ENCODE results near the gene APOBEC3G. TPM values are rescaled to one million over a fixed set of nuclear protein-coding genes. Genes with fewer than 3 reads are reported as not detected.

APOBEC3G gene
- polyA plus RNA-seq, 1 of the 3 experiments (the other 2 are of a cell fraction) = not detected

DNA sequence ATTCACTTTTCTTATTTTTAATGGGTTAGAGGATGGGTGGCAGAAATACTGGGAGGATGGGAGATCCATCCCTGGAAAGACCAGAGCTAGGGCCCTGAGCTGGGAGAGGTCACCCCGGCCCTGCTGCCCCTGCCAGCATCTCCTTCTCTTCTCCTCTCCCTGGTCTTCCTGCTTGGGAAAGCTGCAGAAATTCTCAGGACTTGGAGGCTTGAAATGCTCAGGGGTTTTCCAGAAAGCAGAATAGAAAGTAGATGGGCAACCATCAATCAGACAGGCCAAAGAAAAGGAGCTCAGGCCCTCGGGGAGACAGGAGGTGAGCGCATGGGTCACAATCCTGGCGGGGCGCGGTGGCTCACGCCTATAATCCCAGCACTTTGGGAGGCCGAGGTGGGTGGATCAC lies 21.5 kb downstream of the APOBEC3G start:
- Histone ChIP-seq H3K4me3 (ENCODE audit: low read depth in 2 of 2, low read length in 1 of 2) (no peak overlapping the region), H3K27me3 (ENCODE audit: insufficient read depth) (no peaks in the 10 kb centered on the region), H3K79me2 (ENCODE audit: insufficient read depth) (no peaks in the 10 kb centered on the region), H3K9ac (no peak overlapping the region), H3K9me2 (no peaks in the 10 kb centered on the region), H3K27ac (ENCODE audit: low read depth in 2 of 2, low read length in 1 of 2) (no peak overlapping the region), H4K20me1 (ENCODE audit: insufficient read depth) (no peaks in the 10 kb centered on the region), H3F3A (replicated peaks; ENCODE audit: insufficient read depth) (no peaks in the 10 kb centered on the region), H3K9me3 (no peaks in the 10 kb centered on the region), H2AFZ (ENCODE audit: low read depth) (no peak overlapping the region), H3K36me3 (replicated peaks in 1 of 2; ENCODE audit: control insufficient read depth in 1 of 2, insufficient read depth in 2 of 2, low read length in 1 of 2) (no peaks in the 10 kb centered on the region), H3K4me1 (ENCODE audit: control insufficient read depth in 1 of 2, insufficient read depth in 2 of 2, low read depth in 1 of 2, low read length in 1 of 2) (no peaks in the 10 kb centered on the region; a peak in 1 of 4 replicates), H3K4me2 (no peak overlapping the region)
- no peak for TF ChIP-seq EP300 (IDR thresholded peaks at IDR 0.05; ENCODE audit: borderline replicate concordance in 1 of 2, low read depth in 1 of 2, low read length in 1 of 2)
- no peak for TF ChIP-seq TEAD4 (IDR thresholded peaks at IDR 0.05; ENCODE audit: borderline replicate concordance, insufficient read depth)
- ChIA-PET CTCF (interaction anchor here (0.7 kb wide), 1 partner anchor 888 kb away, joined by 3 read pairs; no protein-coding TSS in a partner anchor), POLR2A (no interaction called here)
- DNase-seq = no peak
- WGBS (ENCODE audit: low lambda C conversion rate) = 95% methylated on average over 6 of the region's 8 CpGs

DNA sequence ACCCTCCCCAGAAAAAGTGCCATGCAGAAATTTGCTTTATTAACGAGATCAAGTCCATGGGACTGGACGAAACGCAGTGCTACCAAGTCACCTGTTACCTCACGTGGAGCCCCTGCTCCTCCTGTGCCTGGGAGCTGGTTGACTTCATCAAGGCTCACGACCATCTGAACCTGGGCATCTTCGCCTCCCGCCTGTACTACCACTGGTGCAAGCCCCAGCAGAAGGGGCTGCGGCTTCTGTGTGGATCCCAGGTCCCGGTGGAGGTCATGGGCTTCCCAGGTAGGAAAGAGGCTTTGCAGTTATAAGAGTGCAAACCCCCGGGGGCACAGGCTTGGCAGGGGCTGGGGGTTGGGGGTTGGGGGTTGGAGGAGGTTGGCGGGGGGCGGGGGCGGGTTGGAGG lies 24.2 kb downstream of the APOBEC3G start:
- Histone ChIP-seq H3K9me2 (no peaks in the 10 kb centered on the region), H3K4me2 (no peak overlapping the region), H2AFZ (ENCODE audit: low read depth) (no peak overlapping the region), H3F3A (replicated peaks; ENCODE audit: insufficient read depth) (no peaks in the 10 kb centered on the region), H3K9me3 (no peaks in the 10 kb centered on the region), H3K36me3 (replicated peaks in 1 of 2; ENCODE audit: control insufficient read depth in 1 of 2, insufficient read depth in 2 of 2, low read length in 1 of 2) (no peaks in the 10 kb centered on the region), H3K27me3 (ENCODE audit: insufficient read depth) (no peaks in the 10 kb centered on the region), H3K9ac (no peak overlapping the region), H3K27ac (ENCODE audit: low read depth in 2 of 2, low read length in 1 of 2) (no peak overlapping the region), H3K79me2 (ENCODE audit: insufficient read depth) (no peaks in the 10 kb centered on the region), H4K20me1 (ENCODE audit: insufficient read depth) (no peaks in the 10 kb centered on the region), H3K4me1 (ENCODE audit: control insufficient read depth in 1 of 2, insufficient read depth in 2 of 2, low read depth in 1 of 2, low read length in 1 of 2) (no peaks in the 10 kb centered on the region; a peak in 1 of 4 replicates), H3K4me3 (ENCODE audit: low read depth in 2 of 2, low read length in 1 of 2) (no peak overlapping the region)
- ChIA-PET POLR2A (no interaction called here), CTCF (no interaction called here)
- no peak for DNase-seq
- TF ChIP-seq, protein P1, sequence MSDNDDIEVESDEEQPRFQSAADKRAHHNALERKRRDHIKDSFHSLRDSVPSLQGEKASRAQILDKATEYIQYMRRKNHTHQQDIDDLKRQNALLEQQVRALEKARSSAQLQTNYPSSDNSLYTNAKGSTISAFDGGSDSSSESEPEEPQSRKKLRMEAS (IDR thresholded peaks at IDR 0.05; ENCODE audit: low read depth) = no peak
- no peak for TF ChIP-seq RFX5 (IDR thresholded peaks at IDR 0.05; ENCODE audit: low read length)
- no peak for TF ChIP-seq FOXJ3 (CRISPR knock-in tag; IDR thresholded peaks at IDR 0.05)
- TF ChIP-seq NFIC (IDR thresholded peaks at IDR 0.05; ENCODE audit: borderline replicate concordance) = no peak
- TF ChIP-seq, protein P2, sequence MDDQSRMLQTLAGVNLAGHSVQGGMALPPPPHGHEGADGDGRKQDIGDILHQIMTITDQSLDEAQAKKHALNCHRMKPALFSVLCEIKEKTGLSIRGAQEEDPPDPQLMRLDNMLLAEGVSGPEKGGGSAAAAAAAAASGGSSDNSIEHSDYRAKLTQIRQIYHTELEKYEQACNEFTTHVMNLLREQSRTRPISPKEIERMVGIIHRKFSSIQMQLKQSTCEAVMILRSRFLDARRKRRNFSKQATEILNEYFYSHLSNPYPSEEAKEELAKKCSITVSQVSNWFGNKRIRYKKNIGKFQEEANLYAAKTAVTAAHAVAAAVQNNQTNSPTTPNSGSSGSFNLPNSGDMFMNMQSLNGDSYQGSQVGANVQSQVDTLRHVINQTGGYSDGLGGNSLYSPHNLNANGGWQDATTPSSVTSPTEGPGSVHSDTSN (IDR thresholded peaks at IDR 0.05) = no peak
- TF ChIP-seq ELF1 (IDR thresholded peaks at IDR 0.05) = no peak
- TF ChIP-seq TCF12 (IDR thresholded peaks at IDR 0.05) = no peak
- TF ChIP-seq GATA2 (CRISPR knock-in tag; IDR thresholded peaks at IDR 0.05) = no peak
- no peak for TF ChIP-seq SIN3A (IDR thresholded peaks at IDR 0.05; ENCODE audit: borderline replicate concordance, low read depth, low read length)
- TF ChIP-seq, protein P3, sequence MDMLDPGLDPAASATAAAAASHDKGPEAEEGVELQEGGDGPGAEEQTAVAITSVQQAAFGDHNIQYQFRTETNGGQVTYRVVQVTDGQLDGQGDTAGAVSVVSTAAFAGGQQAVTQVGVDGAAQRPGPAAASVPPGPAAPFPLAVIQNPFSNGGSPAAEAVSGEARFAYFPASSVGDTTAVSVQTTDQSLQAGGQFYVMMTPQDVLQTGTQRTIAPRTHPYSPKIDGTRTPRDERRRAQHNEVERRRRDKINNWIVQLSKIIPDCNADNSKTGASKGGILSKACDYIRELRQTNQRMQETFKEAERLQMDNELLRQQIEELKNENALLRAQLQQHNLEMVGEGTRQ (IDR thresholded peaks at IDR 0.05; ENCODE audit: borderline replicate concordance, low read depth, low read length) = no peak
- no peak for TF ChIP-seq NRF1 (IDR thresholded peaks at IDR 0.05; ENCODE audit: low read depth, low read length)
- TF ChIP-seq FOXM1 (IDR thresholded peaks at IDR 0.05; ENCODE audit: low read depth) = no peak
- no peak for TF ChIP-seq FOSL2 (IDR thresholded peaks at IDR 0.05; ENCODE audit: borderline replicate concordance, low read depth)
- TF ChIP-seq MXI1 (IDR thresholded peaks at IDR 0.05; ENCODE audit: low read depth, low read length) = no peak
- no peak for TF ChIP-seq TEAD4 (IDR thresholded peaks at IDR 0.05; ENCODE audit: borderline replicate concordance, insufficient read depth)
- no peak for TF ChIP-seq RXRA (IDR thresholded peaks at IDR 0.05; ENCODE audit: borderline replicate concordance, low read depth)
- 66% methylated on average over 6 of the region's 13 CpGs for WGBS (ENCODE audit: low lambda C conversion rate)

Measured in SK-N-SH (cell line).